ENCODE data around the gene PACSIN2.

Gene PACSIN2

GRCh38 chr22:42942351-42942750 lies 72.6 kb downstream of the PACSIN2 start:
- Histone ChIP-seq H2AFZ (ENCODE audit: low read length) (no peak overlapping the region), H3K4me3 (ENCODE audit: low read length) (no peak overlapping the region), H3K36me3 (replicated peaks; ENCODE audit: insufficient read depth, low read length) (no peaks in the 10 kb centered on the region), H3K4me1 (ENCODE audit: low read length) (peaks cover 7% of the 10 kb centered on the region), H4K20me1 (ENCODE audit: insufficient read depth, low read length) (no peaks in the 10 kb centered on the region), H3K4me2 (ENCODE audit: low read depth, low read length) (no peak overlapping the region), H3K9me2 (replicated peaks; ENCODE audit: insufficient read depth, low read length) (no peaks in the 10 kb centered on the region), H3K9me3 (replicated peaks; ENCODE audit: insufficient read depth, low read length) (no peaks in the 10 kb centered on the region), H3K79me2 (ENCODE audit: low read length) (no peaks in the 10 kb centered on the region), H3K9ac (ENCODE audit: low read length) (no peak overlapping the region), H3K27me3 (replicated peaks; ENCODE audit: insufficient read depth, low read length) (no peaks in the 10 kb centered on the region), H3F3A (ENCODE audit: insufficient read depth, low read length) (no peaks in the 10 kb centered on the region), H3K27ac (ENCODE audit: low read length) (no peak overlapping the region)
- TF ChIP-seq CTCF (IDR thresholded peaks at IDR 0.05; ENCODE audit: low read length) (no peak), EZH2phosphoT487 (IDR thresholded peaks at IDR 0.05; ENCODE audit: low read length) (no peak), EZH2 (optimal IDR thresholded peaks at IDR 0.05; ENCODE audit: low read depth, low read length) (no peak)
- no peak for DNase-seq

GRCh38 chr22:42939941-42940653 lies 74.9 kb downstream of the PACSIN2 start:
- Histone ChIP-seq H3K9ac (ENCODE audit: low read length) (no peak overlapping the region), H4K20me1 (ENCODE audit: insufficient read depth, low read length) (no peaks in the 10 kb centered on the region), H3K9me3 (replicated peaks; ENCODE audit: insufficient read depth, low read length) (no peaks in the 10 kb centered on the region), H3K4me3 (ENCODE audit: low read length) (no peak overlapping the region), H3K4me1 (ENCODE audit: low read length) (peaks cover 14% of the 10 kb centered on the region), H3K27ac (ENCODE audit: low read length) (no peak overlapping the region), H3K27me3 (replicated peaks; ENCODE audit: insufficient read depth, low read length) (no peaks in the 10 kb centered on the region), H3K79me2 (ENCODE audit: low read length) (peaks cover 8% of the 10 kb centered on the region; the same call in 1 of the 2 replicates), H3K36me3 (replicated peaks; ENCODE audit: insufficient read depth, low read length) (no peaks in the 10 kb centered on the region), H3F3A (ENCODE audit: insufficient read depth, low read length) (no peaks in the 10 kb centered on the region; the same call in 1 of the 2 replicates), H3K4me2 (ENCODE audit: low read depth, low read length) (no peak overlapping the region), H3K9me2 (replicated peaks; ENCODE audit: insufficient read depth, low read length) (no peaks in the 10 kb centered on the region), H2AFZ (ENCODE audit: low read length) (no peak overlapping the region)
- no peak for DNase-seq
- TF ChIP-seq EZH2 (optimal IDR thresholded peaks at IDR 0.05; ENCODE audit: low read depth, low read length) (no peak), EZH2phosphoT487 (IDR thresholded peaks at IDR 0.05; ENCODE audit: low read length) (no peak), CTCF (IDR thresholded peaks at IDR 0.05; ENCODE audit: low read length) (no peak)

GRCh38 chr22:42939451-42939881 lies 75.5 kb downstream of the PACSIN2 start:
- Histone ChIP-seq H3F3A (ENCODE audit: insufficient read depth, low read length) (no peaks in the 10 kb centered on the region; the same call in 1 of the 2 replicates), H3K36me3 (replicated peaks; ENCODE audit: insufficient read depth, low read length) (no peaks in the 10 kb centered on the region), H4K20me1 (ENCODE audit: insufficient read depth, low read length) (no peaks in the 10 kb centered on the region), H3K27me3 (replicated peaks; ENCODE audit: insufficient read depth, low read length) (no peaks in the 10 kb centered on the region), H3K27ac (ENCODE audit: low read length) (no peak overlapping the region), H3K9ac (ENCODE audit: low read length) (no peak overlapping the region), H3K79me2 (ENCODE audit: low read length) (peaks cover 8% of the 10 kb centered on the region; the same call in 1 of the 2 replicates), H3K4me1 (ENCODE audit: low read length) (peaks cover 14% of the 10 kb centered on the region), H3K4me2 (ENCODE audit: low read depth, low read length) (no peak overlapping the region), H3K4me3 (ENCODE audit: low read length) (no peak overlapping the region), H3K9me3 (replicated peaks; ENCODE audit: insufficient read depth, low read length) (no peaks in the 10 kb centered on the region), H3K9me2 (replicated peaks; ENCODE audit: insufficient read depth, low read length) (no peaks in the 10 kb centered on the region), H2AFZ (ENCODE audit: low read length) (no peak overlapping the region)
- DNase-seq, result no peak
- TF ChIP-seq EZH2phosphoT487 (IDR thresholded peaks at IDR 0.05; ENCODE audit: low read length) (no peak), EZH2 (optimal IDR thresholded peaks at IDR 0.05; ENCODE audit: low read depth, low read length) (no peak), CTCF (IDR thresholded peaks at IDR 0.05; ENCODE audit: low read length) (no peak)

Measured in MM.1S (cell line).